ENCODE measurements around the gene VWF.

The VWF gene

DNA sequence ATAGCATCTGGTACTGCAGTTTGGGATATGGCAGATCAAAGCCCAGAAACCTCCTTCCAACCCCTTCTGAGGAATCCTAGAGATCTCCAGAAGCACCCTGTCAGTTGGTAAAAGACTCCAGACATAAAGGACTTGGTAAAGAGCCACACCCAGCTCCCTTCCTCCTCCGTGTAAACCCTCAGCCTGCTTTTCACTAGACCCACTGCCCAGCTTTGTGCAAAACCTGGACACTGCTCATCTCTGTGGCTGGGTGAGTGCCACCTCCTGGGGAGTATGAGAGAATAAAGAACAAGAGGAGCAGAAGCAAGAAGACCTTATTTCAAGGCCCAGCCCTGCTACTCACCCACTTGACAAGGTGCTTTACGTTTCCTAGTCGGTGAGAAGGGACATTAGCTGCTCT, 212.5 kb downstream of the VWF start:
- DNase-seq (ENCODE audit: low read depth), result no peak

DNA sequence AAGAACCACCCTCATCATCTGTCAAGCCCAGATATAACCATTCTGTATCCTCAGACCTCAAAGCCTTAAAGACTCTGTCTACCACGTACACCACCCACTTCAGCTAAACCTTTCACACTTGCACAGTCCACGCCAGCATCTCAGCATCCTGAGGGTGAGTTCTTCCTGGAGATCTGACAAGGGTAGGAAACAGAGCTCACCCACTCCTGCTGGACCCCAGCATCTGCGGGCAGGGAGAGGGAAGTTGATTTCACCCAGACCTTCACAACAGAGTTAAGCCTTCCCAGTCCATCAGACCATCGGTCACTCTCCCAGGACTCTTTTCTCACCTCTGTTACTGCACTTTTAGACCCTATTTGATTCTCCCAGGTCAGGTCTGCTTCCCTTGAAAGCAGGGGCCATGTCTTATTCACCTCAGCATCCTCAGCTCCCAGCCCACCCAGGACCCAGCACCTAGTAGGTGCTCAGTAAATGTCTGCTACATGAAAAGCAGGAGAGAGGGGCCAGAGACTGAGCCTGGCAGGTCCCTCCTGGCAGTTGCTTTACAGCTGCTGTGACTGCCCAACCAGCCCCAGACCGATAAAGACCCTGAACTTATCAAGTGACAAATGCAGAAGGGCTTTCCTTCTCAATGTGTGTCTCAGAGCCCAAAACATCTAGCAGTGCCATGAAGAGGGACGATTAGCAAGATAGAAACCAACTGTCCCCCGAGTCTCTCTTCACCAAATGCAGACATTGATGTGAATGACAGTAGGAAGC, 213.5 kb downstream of the VWF start:
- no peak for DNase-seq (ENCODE audit: low read depth)

DNA sequence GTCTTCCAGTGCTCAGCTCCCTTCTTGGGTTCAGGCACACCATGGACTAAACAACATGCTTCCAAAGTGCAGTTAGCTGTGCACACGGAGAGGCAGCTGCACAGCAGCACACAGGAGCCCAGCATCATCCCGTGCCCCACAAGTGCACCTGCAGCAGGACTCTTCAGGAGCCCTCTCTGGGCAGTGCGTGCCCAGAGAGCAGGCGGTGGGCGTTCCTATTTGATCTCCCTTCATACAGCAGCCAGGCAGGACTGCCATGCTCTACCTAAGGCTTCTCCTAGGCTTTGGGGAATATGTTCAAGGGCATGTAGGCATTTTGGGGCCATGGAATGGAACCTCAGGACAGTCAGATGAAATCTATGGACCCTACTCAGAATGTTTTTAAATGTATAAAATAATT, 214.9 kb downstream of the VWF start:
- DNase-seq (ENCODE audit: low read depth), result no peak

DNA sequence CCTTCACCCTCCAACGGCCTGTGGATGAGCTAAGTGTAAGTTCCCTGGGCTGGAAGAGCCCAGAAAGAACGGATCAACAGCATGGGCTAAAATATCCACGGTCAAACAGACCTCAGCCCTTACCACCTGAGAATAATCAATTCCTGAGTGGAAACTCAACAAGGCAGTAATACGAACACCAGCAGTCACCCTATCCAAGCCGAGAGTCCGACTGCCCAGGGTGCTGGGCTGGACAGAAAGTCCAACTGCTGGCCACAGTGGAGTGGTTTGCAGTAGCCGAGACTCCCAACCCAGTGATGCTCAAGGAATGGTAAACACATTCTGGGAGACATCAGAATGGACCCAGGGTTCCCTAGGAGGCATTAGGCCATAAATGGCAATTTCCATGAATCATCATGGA, 216.2 kb downstream of the VWF start:
- DNase-seq (ENCODE audit: low read depth), result no peak

DNA sequence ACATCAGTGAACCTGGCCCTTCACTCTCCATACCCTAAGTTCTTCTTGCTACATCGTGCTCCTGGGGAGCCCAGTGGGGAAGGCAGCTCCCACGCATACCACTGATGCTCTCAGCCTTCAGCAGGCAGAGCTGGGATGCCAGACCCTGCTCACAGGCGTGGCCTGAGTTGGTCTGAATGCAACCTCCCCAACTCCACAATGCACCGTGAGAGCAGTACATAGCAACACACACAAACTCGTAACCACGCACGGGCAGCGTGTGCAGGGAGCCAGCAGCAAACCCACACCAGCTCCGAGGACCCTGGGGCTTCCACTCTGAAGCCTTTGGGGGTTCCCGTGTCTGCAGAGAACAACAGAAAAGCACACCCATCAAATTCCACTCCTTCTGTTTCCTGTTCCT, 216.7 kb downstream of the VWF start:
- DNase-seq (ENCODE audit: low read depth), result no peak

DNA sequence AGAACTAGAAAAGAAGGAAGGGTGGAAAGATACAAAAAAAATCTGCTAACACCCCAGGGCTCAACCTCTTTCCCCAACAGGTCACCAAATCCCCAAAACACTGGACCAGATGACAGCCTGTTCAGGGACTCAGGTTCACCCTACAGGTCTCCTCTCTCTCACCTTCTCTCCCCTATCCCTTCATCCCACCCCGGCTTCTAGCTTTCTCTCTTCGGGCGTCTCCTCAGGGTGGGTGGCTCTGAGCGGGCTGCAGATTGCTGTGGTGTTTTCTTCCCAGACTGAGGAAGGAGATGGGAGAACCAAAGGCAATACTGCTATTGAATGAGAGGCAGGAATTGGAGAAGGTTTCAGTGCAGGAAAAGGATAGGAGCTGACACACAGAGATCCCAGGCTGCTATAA, 218.7 kb downstream of the VWF start:
- no peak for DNase-seq (ENCODE audit: low read depth)

DNA sequence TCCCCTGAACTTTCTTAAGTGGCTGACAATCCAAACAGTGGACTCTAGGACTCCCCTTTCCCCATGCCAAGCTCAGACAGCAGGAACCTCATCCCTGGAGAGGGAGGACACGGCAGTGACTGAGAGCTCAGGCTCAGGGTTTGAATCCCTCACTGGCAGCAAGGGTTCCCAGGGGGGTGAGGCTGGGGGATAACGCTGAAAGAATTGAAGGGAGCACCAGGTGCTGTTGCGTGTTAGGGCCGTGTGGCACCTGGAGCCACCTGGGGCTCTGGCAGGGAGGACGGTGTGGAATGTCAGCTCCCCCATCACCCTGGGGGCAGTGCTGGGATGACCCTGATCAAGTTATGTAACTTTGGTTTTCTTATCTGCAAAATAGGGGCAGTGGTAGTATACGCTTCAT, 219.5 kb downstream of the VWF start:
- DNase-seq (ENCODE audit: low read depth), result no peak

DNA sequence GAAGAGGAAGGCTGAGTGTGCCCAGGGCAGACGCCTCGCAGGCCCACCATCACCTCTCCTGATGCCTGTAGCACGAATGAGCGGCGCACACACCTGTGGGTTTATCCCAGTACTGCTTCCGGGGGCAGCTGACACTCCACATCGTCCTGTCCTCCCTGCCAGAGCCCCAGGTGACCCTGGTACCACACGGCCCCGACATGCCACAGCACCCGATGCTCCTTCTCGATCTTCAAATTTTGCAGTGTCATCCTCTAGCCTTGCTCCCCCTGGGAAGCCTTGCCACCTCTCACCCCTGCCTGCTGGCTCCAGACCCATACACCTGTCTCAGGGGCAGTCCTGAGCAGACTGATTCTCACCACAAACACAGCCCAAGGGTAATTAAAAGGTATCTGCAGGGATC, 220.0 kb downstream of the VWF start:
- no peak for DNase-seq (ENCODE audit: low read depth)

DNA sequence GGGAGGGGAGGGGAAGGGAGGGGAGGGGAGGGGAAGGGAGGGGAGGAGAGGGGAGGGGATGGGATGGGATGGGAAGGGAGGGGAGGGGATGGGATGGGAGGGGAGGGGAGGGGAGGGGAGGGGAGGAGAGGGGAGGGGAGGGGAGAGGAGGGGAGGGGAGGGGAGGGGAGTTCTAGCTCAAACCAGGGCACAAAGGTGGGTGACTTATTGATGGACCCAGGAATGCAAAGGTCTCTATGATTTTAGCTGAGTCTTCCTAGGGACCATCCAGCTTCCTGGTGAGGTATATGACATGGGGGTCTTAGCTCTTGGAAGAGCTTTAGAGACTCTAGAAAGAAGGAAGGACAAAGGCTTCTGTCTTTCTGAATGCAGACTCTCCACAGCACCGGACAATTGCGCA, 221.7 kb downstream of the VWF start:
- DNase-seq (ENCODE audit: low read depth), result no peak

DNA sequence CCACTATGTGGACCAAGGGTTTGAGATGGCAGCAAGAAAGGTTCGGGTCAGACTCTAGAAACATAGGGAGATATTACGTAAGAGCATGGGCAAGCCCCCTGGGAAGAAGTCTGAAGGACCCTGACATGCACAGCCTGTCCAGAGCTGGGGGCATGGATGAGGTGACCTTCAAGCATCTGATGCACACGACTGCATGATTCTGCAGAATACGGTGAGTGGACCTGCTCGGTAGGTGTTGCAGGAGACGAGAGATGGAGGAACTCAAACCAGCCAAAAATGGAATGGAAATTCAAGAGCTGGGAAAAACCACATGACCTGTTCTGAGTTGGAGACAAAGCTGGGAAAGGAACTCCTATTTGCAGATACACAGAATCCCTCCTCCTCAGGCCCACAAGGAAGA, 223.1 kb downstream of the VWF start:
- DNase-seq (ENCODE audit: low read depth), result no peak

DNA sequence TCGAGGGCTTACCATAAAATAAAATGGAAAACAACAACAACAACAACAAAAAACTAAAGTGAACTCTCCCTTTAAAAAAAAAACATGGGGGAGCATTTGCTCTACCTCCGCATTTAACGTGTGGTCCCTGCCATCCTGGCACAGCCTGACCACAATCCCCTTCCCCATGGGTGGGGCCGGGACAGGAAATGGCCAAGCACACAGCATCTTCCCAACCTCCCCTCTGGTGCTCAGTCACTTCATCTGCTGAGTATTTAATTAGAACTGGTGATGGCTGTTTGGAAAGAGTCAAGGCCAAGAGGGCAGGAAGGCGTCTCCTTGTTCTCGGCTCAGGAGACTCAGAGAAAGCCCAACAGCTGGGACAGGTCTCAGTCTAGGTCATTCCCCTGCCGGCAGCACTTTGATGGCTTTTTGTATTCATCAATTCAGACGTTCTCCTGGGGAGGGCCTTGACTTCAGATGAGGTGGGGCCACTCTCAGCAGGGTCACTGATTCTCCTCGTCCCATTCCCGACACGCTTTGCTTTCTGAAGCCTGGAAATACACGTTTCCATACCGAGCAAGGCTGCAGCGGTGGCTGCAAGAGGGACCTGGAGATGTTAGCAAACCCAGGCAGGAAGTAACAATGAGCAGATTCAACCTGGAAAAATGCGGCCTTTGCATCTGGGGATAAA, 223.8 kb downstream of the VWF start:
- no peak for DNase-seq (ENCODE audit: low read depth)

DNA sequence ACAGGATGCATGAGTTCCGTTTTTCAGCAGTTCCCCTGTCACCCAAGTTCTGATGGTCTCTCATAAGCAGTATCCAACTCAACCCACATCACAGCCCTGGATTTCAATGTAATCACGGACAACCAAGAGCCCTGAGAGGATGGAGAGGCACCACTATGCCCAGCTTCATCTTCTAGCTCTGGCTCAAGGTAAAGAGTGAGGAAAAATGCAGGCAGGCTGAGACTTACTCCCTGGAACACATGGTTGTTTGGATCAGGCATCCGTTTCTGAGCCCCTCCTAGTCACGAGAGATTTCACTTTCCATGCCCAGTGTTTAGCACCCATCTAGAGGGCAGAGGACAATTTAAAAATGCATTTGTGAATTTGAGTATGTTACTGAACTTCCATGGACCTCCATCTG, 224.4 kb downstream of the VWF start:
- DNase-seq (ENCODE audit: low read depth), result no peak

DNA sequence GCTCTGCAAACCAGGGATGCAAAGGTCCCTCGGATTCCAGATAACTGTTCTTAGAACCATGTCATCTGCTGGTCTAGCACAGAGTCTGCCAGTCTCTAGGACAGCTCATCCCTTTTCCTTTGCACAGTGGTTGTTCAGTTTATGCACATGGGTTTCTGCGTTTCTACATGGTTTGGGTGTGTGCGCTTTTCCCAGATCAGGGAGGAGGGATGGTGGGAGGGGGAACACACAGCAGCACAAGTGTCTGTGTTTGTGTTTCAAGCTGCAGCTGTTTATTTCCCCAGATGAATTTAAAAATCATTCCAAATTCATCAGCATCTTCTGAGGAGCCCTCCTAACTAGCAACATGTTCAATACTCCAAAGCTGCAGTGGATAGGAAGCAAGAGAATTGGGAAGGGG, 224.8 kb downstream of the VWF start:
- no peak for DNase-seq (ENCODE audit: low read depth)

DNA sequence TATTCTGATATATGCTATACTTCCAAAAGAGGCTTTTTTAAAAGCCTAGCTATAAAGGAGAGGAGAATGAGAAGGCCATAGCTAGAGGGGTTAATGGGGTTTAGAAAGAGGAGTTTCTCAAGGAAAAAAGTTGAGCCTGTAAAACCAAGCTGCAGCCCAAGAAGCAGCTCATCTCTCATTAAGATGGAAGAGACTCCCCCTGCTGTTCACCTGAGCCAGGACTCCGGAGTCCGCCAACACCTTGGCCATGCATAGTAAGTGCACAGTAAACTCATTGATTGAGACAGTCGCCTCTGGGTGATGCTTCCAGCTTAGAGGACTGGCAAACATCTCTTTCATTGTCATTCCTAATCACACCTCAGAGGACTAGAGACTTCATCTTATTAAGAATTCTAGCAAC, 225.6 kb downstream of the VWF start:
- DNase-seq (ENCODE audit: low read depth), result no peak
